ENCODE measurements around the gene ACOXL.

- TF ChIP-seq EZH2 (IDR thresholded peaks at IDR 0.05; ENCODE audit: insufficient read depth, poor library complexity, severe bottlenecking) (no peak), EZH2phosphoT487 (IDR thresholded peaks at IDR 0.05; ENCODE audit: insufficient read depth, low read depth) (no peak)
Measured at GRCh38 chr2:111095434-111095833, 363.1 kb downstream of the ACOXL start.
